ENCODE measurements around the gene CCDC91. TPM values are rescaled to one million over a fixed set of nuclear protein-coding genes. Genes with fewer than 3 reads are reported as not detected.

Gene CCDC91
- total and polyA plus RNA-seq, 2 of the 4 experiments (the other 2 are of a cell fraction): 8.6 to 14.7 TPM

- TF ChIP-seq MAZ (IDR thresholded peaks at IDR 0.05; ENCODE audit: borderline replicate concordance, low read depth, low read length): no peak
- no peak for TF ChIP-seq NFE2L2 (IDR thresholded peaks at IDR 0.05; ENCODE audit: low read depth, low read length)
- no peak for TF ChIP-seq CTCF (conservative IDR thresholded peaks at IDR 0.05; ENCODE audit: low read depth, low read length)
- TF ChIP-seq FOS (IDR thresholded peaks at IDR 0.05; ENCODE audit: low read depth, low read length): no peak
- no TSS peak for BruUV-seq (replicated peaks)
- Histone ChIP-seq H3K56ac (ENCODE audit: extremely low read depth, insufficient read depth, low read length) (no peak overlapping the region), H2BK15ac (ENCODE audit: low read depth, low read length) (no peak overlapping the region), H2BK5ac (ENCODE audit: low read depth, low read length, poor library complexity, severe bottlenecking) (no peak overlapping the region), H3K9ac (ENCODE audit: low read depth, low read length) (no peak overlapping the region), H3K79me1 (ENCODE audit: low read depth in 1 of 2, low read length in 2 of 2) (no peaks in the 10 kb centered on the region), H3K9me3 (ENCODE audit: control insufficient read depth, insufficient read depth, low read length) (no peaks in the 10 kb centered on the region), H3K27me3 (ENCODE audit: control insufficient read depth, insufficient read depth, low read length) (no peaks in the 10 kb centered on the region), H4K91ac (ENCODE audit: insufficient read depth, low read depth, low read length) (no peak overlapping the region), H4K20me1 (ENCODE audit: insufficient read depth, low read length) (no peaks in the 10 kb centered on the region), H4K5ac (ENCODE audit: low read depth, low read length) (no peak overlapping the region), H2AK9ac (replicated peaks; ENCODE audit: low read depth, low read length, poor library complexity) (no peak overlapping the region), H2AFZ (replicated peaks; ENCODE audit: low read length, poor library complexity) (no peak overlapping the region), H3K36me3 (ENCODE audit: control insufficient read depth, insufficient read depth, low read length) (no peaks in the 10 kb centered on the region), H3K14ac (replicated peaks; ENCODE audit: low read depth, low read length) (no peak overlapping the region), H3K23ac (ENCODE audit: low read depth, low read length) (no peak overlapping the region), H4K8ac (ENCODE audit: low read depth in 2 of 2, low read length in 2 of 2) (no peak overlapping the region), H3K4ac (ENCODE audit: low read depth, low read length) (no peak overlapping the region), H2AK5ac (ENCODE audit: low read depth, low read length) (no peak overlapping the region), H3K9me1 (ENCODE audit: insufficient read depth, low read length) (no peaks in the 10 kb centered on the region), H2BK20ac (ENCODE audit: low read depth, low read length) (no peak overlapping the region), H3K4me1 (ENCODE audit: control insufficient read depth, insufficient read depth, low read length) (no peaks in the 10 kb centered on the region), H3K18ac (ENCODE audit: low read depth, low read length) (no peak overlapping the region), H3K4me3 (ENCODE audit: insufficient read depth, low read depth, low read length) (no peak overlapping the region), H3K4me2 (ENCODE audit: low read depth, low read length) (no peak overlapping the region), H2BK120ac (ENCODE audit: low read depth, low read length) (no peak overlapping the region), H3K27ac (ENCODE audit: insufficient read depth, low read length) (no peak overlapping the region)
- ChIA-PET CTCF (no interaction called here), POLR2A (ENCODE audit: unreplicated experiment) (no interaction called here)
- intact Hi-C loops (cut with micrococcal nuclease): no loop called here
- ATAC-seq (ENCODE audit: low read depth) (no peak), DNase-seq (no peak)
- WGBS, 2 experiments (ENCODE audit: extremely low coverage in 2 of 2, insufficient read length in 1 of 2): no CpG with 5 or more reads among the region's 1 CpG
- dilution Hi-C loops (cut with HindIII; ENCODE audit: low sequenced_read_pairs, unreplicated experiment): no loop called here
- in situ Hi-C loops (cut with MboI; ENCODE audit: low sequenced_read_pairs): no loop called here
Observed at GRCh38 chr12:28159688-28160087, 30.6 kb upstream of the CCDC91 start.

Measured in IMR-90 (cell line).